Measurements from ENCODE around the gene OR3A2. TPM values are rescaled to one million over a fixed set of nuclear protein-coding genes. Genes with fewer than 3 reads are reported as not detected.

OR3A2 gene
- total RNA-seq, 1 experiment from 2014 or later: not detected

- intact Hi-C loops (cut with micrococcal nuclease; ENCODE audit: unreplicated experiment): no loop called here
- peak; percentile 3 for DNase-seq (ENCODE audit: low spot score)
- Histone ChIP-seq H3K36me3 (ENCODE audit: insufficient read depth, low read length, poor library complexity, severe bottlenecking) (no peaks in the 10 kb centered on the region), H3K27me3 (replicated peaks; ENCODE audit: insufficient read depth, low read depth, low read length, poor library complexity) (no peaks in the 10 kb centered on the region), H3K27ac (ENCODE audit: low read depth, low read length, poor library complexity, severe bottlenecking) (no peak overlapping the region), H3K4me1 (ENCODE audit: insufficient read depth, low read length, poor library complexity, severe bottlenecking) (no peaks in the 10 kb centered on the region), H3K9me3 (ENCODE audit: low read depth, low read length, poor library complexity, severe bottlenecking) (no peaks in the 10 kb centered on the region), H3K4me3 (ENCODE audit: low read depth, low read length, poor library complexity, severe bottlenecking) (no peak overlapping the region)
- ChIA-PET POLR2A (ENCODE audit: low non-redundant PET) (no interaction called here), CTCF (no interaction called here)
- no TSS peak for BruUV-seq (replicated peaks)
- no peak for TF ChIP-seq CTCF (conservative IDR thresholded peaks at IDR 0.05; ENCODE audit: low read depth, low read length)
- no peak for TF ChIP-seq EZH2 (IDR thresholded peaks at IDR 0.05; ENCODE audit: borderline replicate concordance, low read depth, low read length, poor library complexity, severe bottlenecking)
Measured at GRCh38 chr17:3335876-3336275, 50.2 kb downstream of the OR3A2 start.

- Histone ChIP-seq H3K4me3 (ENCODE audit: low read depth, low read length, poor library complexity, severe bottlenecking) (no peak overlapping the region), H3K27ac (ENCODE audit: low read depth, low read length, poor library complexity, severe bottlenecking) (no peak overlapping the region), H3K4me1 (ENCODE audit: insufficient read depth, low read length, poor library complexity, severe bottlenecking) (no peaks in the 10 kb centered on the region), H3K9me3 (ENCODE audit: low read depth, low read length, poor library complexity, severe bottlenecking) (no peaks in the 10 kb centered on the region), H3K36me3 (ENCODE audit: insufficient read depth, low read length, poor library complexity, severe bottlenecking) (no peaks in the 10 kb centered on the region), H3K27me3 (replicated peaks; ENCODE audit: insufficient read depth, low read depth, low read length, poor library complexity) (no peaks in the 10 kb centered on the region)
- no TSS peak for BruUV-seq (replicated peaks)
- TF ChIP-seq CTCF (conservative IDR thresholded peaks at IDR 0.05; ENCODE audit: low read depth, low read length): no peak
- TF ChIP-seq EZH2 (IDR thresholded peaks at IDR 0.05; ENCODE audit: borderline replicate concordance, low read depth, low read length, poor library complexity, severe bottlenecking): no peak
- ChIA-PET CTCF (no interaction called here), POLR2A (ENCODE audit: low non-redundant PET) (no interaction called here)
- intact Hi-C loops (cut with micrococcal nuclease; ENCODE audit: unreplicated experiment): no loop called here
- no peak for DNase-seq (ENCODE audit: low spot score)
Measured at GRCh38 chr17:3318336-3318735, 67.8 kb downstream of the OR3A2 start.

GRCh38 chr17:3316836-3317235 lies 69.3 kb downstream of the OR3A2 start:
- CTCF ChIA-PET: no interaction called here
- no peak for DNase-seq (ENCODE audit: low spot score)
- Histone ChIP-seq H3K4me3 (ENCODE audit: low read depth, low read length, poor library complexity, severe bottlenecking) (no peak overlapping the region), H3K4me1 (ENCODE audit: insufficient read depth, low read length, poor library complexity, severe bottlenecking) (no peaks in the 10 kb centered on the region), H3K36me3 (ENCODE audit: insufficient read depth, low read length, poor library complexity, severe bottlenecking) (no peaks in the 10 kb centered on the region), H3K27ac (ENCODE audit: low read depth, low read length, poor library complexity, severe bottlenecking) (no peak overlapping the region), H3K9me3 (ENCODE audit: low read depth, low read length, poor library complexity, severe bottlenecking) (no peaks in the 10 kb centered on the region), H3K27me3 (replicated peaks; ENCODE audit: insufficient read depth, low read depth, low read length, poor library complexity) (no peaks in the 10 kb centered on the region)
- POLR2A ChIA-PET (ENCODE audit: low non-redundant PET): no interaction called here
- no TSS peak for BruUV-seq (replicated peaks)
- TF ChIP-seq EZH2 (IDR thresholded peaks at IDR 0.05; ENCODE audit: borderline replicate concordance, low read depth, low read length, poor library complexity, severe bottlenecking): no peak
- TF ChIP-seq CTCF (conservative IDR thresholded peaks at IDR 0.05; ENCODE audit: low read depth, low read length): no peak
- intact Hi-C loops (cut with micrococcal nuclease; ENCODE audit: unreplicated experiment): no loop called here
